Gastrocnemius medialis (tissue), 4 donors: ENCODE results near the gene ITGB1.

Experiments used
- CTCF ChIP-seq, 5 experiments: fragments of 450-650 bp in 3 of 5; fragments of 200-600 bp in 2 of 5; sonication (generic) in 2 of 5; IDR thresholded peaks in 4 of 5; conservative IDR thresholded peaks in 1 of 5; 1 replicate in 4 of 5; 2 replicates in 1 of 5; pipeline ENCODE4 v1.5.1; 2016 to 2019; ENCODE audit warnings: antibody characterized with exemption in 5 of 5, mild to moderate bottlenecking in 3 of 5, moderate library complexity in 3 of 5
- POLR2A ChIP-seq, 2 donors: fragments of 450-650 bp; IDR thresholded peaks; one replicate each; pipeline ENCODE4 v1.6.1; 2017; ENCODE audit warnings: antibody characterized with exemption in 2 of 2, mild to moderate bottlenecking in 2 of 2, moderate library complexity in 2 of 2

GRCh38 chr10:32980242-32980557 lies 22.2 kb upstream of the ITGB1 start:
- TF ChIP-seq CTCF (IDR thresholded peaks at IDR 0.05 in 4 of 5, conservative IDR thresholded peaks at IDR 0.05 in 1 of 5), result no peak
- TF ChIP-seq POLR2A (IDR thresholded peaks at IDR 0.05), result no peak
